ENCODE results near the gene RANBP3.

DNA sequence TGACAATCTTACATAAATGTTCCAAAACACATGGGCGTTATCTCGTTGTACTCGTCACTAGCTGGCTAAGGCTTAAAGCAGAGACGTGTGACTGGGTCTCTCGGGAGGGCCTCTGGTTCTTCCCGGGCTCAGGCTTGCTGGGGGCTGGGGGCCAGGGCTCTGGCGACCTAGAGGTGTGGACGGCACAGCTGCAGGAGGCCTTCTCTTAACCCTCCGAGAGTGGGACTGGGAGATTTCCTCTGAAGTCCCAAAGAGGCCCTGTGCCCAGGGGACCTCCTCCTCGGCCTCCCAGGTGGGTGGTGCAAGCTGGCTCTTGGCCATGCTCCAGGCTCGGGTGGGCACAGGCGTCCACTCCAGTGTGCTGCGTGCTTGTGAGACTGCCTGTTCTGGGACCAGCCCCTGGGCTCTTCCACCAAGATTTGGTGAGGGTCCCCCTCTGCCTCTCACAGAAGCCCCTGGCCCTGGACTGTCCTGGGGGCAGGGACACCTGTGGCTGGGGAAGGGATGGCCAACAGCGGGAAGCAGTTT lies 61.7 kb downstream of the RANBP3 start:
- TF ChIP-seq, protein P1, sequence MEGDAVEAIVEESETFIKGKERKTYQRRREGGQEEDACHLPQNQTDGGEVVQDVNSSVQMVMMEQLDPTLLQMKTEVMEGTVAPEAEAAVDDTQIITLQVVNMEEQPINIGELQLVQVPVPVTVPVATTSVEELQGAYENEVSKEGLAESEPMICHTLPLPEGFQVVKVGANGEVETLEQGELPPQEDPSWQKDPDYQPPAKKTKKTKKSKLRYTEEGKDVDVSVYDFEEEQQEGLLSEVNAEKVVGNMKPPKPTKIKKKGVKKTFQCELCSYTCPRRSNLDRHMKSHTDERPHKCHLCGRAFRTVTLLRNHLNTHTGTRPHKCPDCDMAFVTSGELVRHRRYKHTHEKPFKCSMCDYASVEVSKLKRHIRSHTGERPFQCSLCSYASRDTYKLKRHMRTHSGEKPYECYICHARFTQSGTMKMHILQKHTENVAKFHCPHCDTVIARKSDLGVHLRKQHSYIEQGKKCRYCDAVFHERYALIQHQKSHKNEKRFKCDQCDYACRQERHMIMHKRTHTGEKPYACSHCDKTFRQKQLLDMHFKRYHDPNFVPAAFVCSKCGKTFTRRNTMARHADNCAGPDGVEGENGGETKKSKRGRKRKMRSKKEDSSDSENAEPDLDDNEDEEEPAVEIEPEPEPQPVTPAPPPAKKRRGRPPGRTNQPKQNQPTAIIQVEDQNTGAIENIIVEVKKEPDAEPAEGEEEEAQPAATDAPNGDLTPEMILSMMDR (IDR thresholded peaks at IDR 0.05 in 2 of 3, conservative IDR thresholded peaks at IDR 0.05 in 1 of 3; ENCODE audit: borderline replicate concordance in 1 of 3, insufficient read depth in 1 of 3, low read depth in 2 of 3, low read length in 2 of 3): no peak
- no peak for TF ChIP-seq SP1 (IDR thresholded peaks at IDR 0.05; ENCODE audit: low read depth)
- TF ChIP-seq POLR2A (IDR thresholded peaks at IDR 0.05; ENCODE audit: borderline replicate concordance, extremely low read depth, insufficient read depth, insufficient read length): no peak
- no peak for TF ChIP-seq CEBPB (IDR thresholded peaks at IDR 0.05; ENCODE audit: low read depth)

Data from HCT116 (cell line).